Naive thymus-derived CD4-positive, alpha-beta T cell (primary cell): Measurements from ENCODE around the gene GSN. TPM values are rescaled to one million over a fixed set of nuclear protein-coding genes. Genes with fewer than 3 reads are reported as not detected.

Experiments used
- ATAC-seq: fragments of 150-1000 bp; cut with Tn5 transposase; 2 replicates; pipeline ENCODE4 v1.10.0; 2021; ENCODE audit warnings: mild to moderate bottlenecking, moderate library complexity
- CTCF ChIA-PET: fragments of 350-600 bp; sonication (Branson Sonifier 250); formaldehyde crosslinking; loops from one replicate; lab custom pipeline; 2021; ENCODE audit warnings: antibody characterized with exemption; lab: Charles Lee
- POLR2A ChIA-PET: fragments of 350-600 bp; sonication (Branson Sonifier 250); formaldehyde crosslinking; loops from one replicate; lab custom pipeline; 2021; ENCODE audit warnings: antibody characterized with exemption, inconsistent platforms; lab: Charles Lee
- DNase-seq, 9 donors: peaks; one replicate each; pipeline versions ENCODE4 v3.0.0 to v3.0.0-alpha.2; 2020 to 2022; ENCODE audit warnings: mixed read lengths in 1 of 9
- H3K27ac ChIP-seq: one replicate; pipeline ENCODE4 v1.7.0; 2013; ENCODE audit warnings: mild to moderate bottlenecking, low read depth, low read length, moderate library complexity
- H3K27me3 ChIP-seq, 2 donors: one replicate each; pipeline ENCODE4 v1.7.0; 2013; ENCODE audit warnings: low read length in 2 of 2, mild to moderate bottlenecking in 2 of 2, moderate library complexity in 2 of 2; ENCODE audit not compliant: control insufficient read depth in 2 of 2, insufficient read depth in 2 of 2
- H3K36me3 ChIP-seq, 3 experiments: 1 replicate in 2 of 3; 2 replicates in 1 of 3; pipeline ENCODE4 v1.7.0; 2013; ENCODE audit warnings: low read length in 3 of 3, mild to moderate bottlenecking in 3 of 3, moderate library complexity in 1 of 3; ENCODE audit not compliant: insufficient read depth in 3 of 3, control insufficient read depth in 2 of 3
- H3K4me1 ChIP-seq, 2 donors: one replicate each; pipeline ENCODE4 v1.7.0; 2013; ENCODE audit warnings: low read length in 2 of 2, mild to moderate bottlenecking in 2 of 2, moderate library complexity in 1 of 2; ENCODE audit not compliant: control insufficient read depth in 2 of 2, insufficient read depth in 2 of 2
- H3K4me3 ChIP-seq: 2 replicates; pipeline ENCODE4 v1.7.0; 2013; ENCODE audit warnings: mild to moderate bottlenecking, low read length
- H3K9me3 ChIP-seq, 3 experiments: 1 replicate in 2 of 3; 2 replicates in 1 of 3; pipeline ENCODE4 v1.7.0; 2013; ENCODE audit warnings: low read length in 3 of 3; ENCODE audit not compliant: control insufficient read depth in 2 of 3
- H3K27ac Mint-ChIP-seq, 9 donors: one replicate each; pipeline ENCODE4 v1.8.0; 2020 to 2022; ENCODE audit warnings: mixed read lengths in 9 of 9, mild to moderate bottlenecking in 8 of 9, moderate library complexity in 5 of 9, inconsistent platforms in 2 of 9
- H3K27me3 Mint-ChIP-seq, 5 donors: one replicate each; pipeline ENCODE4 v1.8.0; 2021 to 2022; ENCODE audit warnings: mixed read lengths in 5 of 5, mild to moderate bottlenecking in 1 of 5
- H3K36me3 Mint-ChIP-seq, 5 donors: one replicate each; pipeline ENCODE4 v1.8.0; 2020 to 2022; ENCODE audit warnings: mixed read lengths in 5 of 5, mild to moderate bottlenecking in 3 of 5, inconsistent platforms in 1 of 5
- H3K4me1 Mint-ChIP-seq, 7 donors: one replicate each; pipeline ENCODE4 v1.8.0; 2020 to 2022; ENCODE audit warnings: mixed read lengths in 7 of 7, mild to moderate bottlenecking in 3 of 7, inconsistent platforms in 1 of 7
- H3K4me3 Mint-ChIP-seq, 10 donors: one replicate each; pipeline ENCODE4 v1.8.0; 2020 to 2022; ENCODE audit warnings: mild to moderate bottlenecking in 10 of 10, mixed read lengths in 10 of 10, moderate library complexity in 6 of 10, inconsistent platforms in 2 of 10
- H3K9me3 Mint-ChIP-seq, 11 donors: one replicate each; pipeline ENCODE4 v1.8.0; 2020 to 2022; ENCODE audit warnings: mixed read lengths in 11 of 11, mild to moderate bottlenecking in 4 of 11, inconsistent platforms in 1 of 11, moderate library complexity in 1 of 11
- intact Hi-C, 2 donors: fragments of 100-400 bp; cut with micrococcal nuclease; formaldehyde crosslinking; loops; one replicate each; pipeline ENCODE4 v1.15.1; 2023
- polyA plus RNA-seq, 2 donors: library from polyadenylated mRNA; unstranded; fragments of 300-500 nt; fragmentation: Illumina TruSeq; gene quantifications; one replicate each; pipeline ENCODE4 v1.2.3, GENCODE V29; 2021
- total RNA-seq, 6 experiments: library from RNA in 5 of 6; stranded (reverse) in 5 of 6; gene quantifications; 1 replicate in 5 of 6; 2 replicates in 1 of 6; pipeline ENCODE4 v1.2.3 and lab custom pipeline; 2021 to 2026

Gene GSN
- total and polyA plus RNA-seq, 7 experiments from 2014 or later: 2.9 to 34.6 (median 6.4) TPM

- Histone ChIP-seq H3K4me1 (peaks cover 0 to 2% of the 10 kb centered on the region in 2 donors), H3K27ac (no peak overlapping the region), H3K27me3 (no peaks in the 10 kb centered on the region), H3K36me3 (no peaks in the 10 kb centered on the region), H3K9me3 (no peaks in the 10 kb centered on the region), H3K4me3 (no peak overlapping the region)
- Mint-ChIP-seq H3K4me1 (peaks cover 0 to 4% (median 2%) of the 10 kb centered on the region in 7 donors), H3K9me3 (no peaks in the 10 kb centered on the region), H3K4me3 (no peak overlapping the region), H3K36me3 (peaks cover 0 to 9% (median 4%) of the 10 kb centered on the region in 5 donors), H3K27ac (no peak overlapping the region), H3K27me3 (peaks cover 0 to 33% (median 5%) of the 10 kb centered on the region in 5 donors)
- ChIA-PET POLR2A (interaction anchor here (0.6 kb wide), 1 partner anchor 142 kb away, joined by 3 read pairs; no protein-coding TSS in a partner anchor), CTCF (interaction anchor here (1.2 kb wide), 1 partner anchor 49 kb away, joined by 4 read pairs; no protein-coding TSS in a partner anchor)
- no peak for DNase-seq
- ATAC-seq: no peak
- intact Hi-C loops: no loop called here
Measured at GRCh38 chr9:121262423-121262822, 5.5 kb upstream of the GSN start.

GRCh38 chr9:121262953-121263352 is 5.0 kb upstream of the GSN start:
- H3K36me3 Mint-ChIP-seq: peaks cover 0 to 9% (median 4%) of the 10 kb centered on the region in 5 donors

GRCh38 chr9:121266356-121266755 is 1.6 kb upstream of the GSN start:
- Histone ChIP-seq H3K27me3 (no peaks in the 10 kb centered on the region), H3K36me3 (no peaks in the 10 kb centered on the region), H3K4me1 (peaks cover 0 to 5% of the 10 kb centered on the region in 2 donors), H3K27ac (no peak overlapping the region), H3K9me3 (no peaks in the 10 kb centered on the region), H3K4me3 (no peak overlapping the region)
- DNase-seq (no peak), ATAC-seq (no peak)
- CTCF ChIA-PET: no interaction called here
- Mint-ChIP-seq H3K27ac (no peak overlapping the region), H3K27me3 (peaks cover 0 to 39% (median 9%) of the 10 kb centered on the region in 5 donors), H3K4me1 (peaks cover 6 to 23% (median 19%) of the 10 kb centered on the region in 7 donors), H3K4me3 (peak overlapping the region in 6 of 10 donors; percentile 1 to 67 (median 34)), H3K36me3 (peaks cover 0 to 5% (median 0%) of the 10 kb centered on the region in 5 donors), H3K9me3 (no peaks in the 10 kb centered on the region)
- intact Hi-C loops: no loop called here
- POLR2A ChIA-PET: no interaction called here

More at GRCh38 chr9:121262953-121263352, 5.0 kb upstream of the GSN start:
- ATAC-seq: no peak
- Histone ChIP-seq H3K36me3 (no peaks in the 10 kb centered on the region), H3K4me1 (peaks cover 0 to 5% of the 10 kb centered on the region in 2 donors), H3K4me3 (no peak overlapping the region), H3K27me3 (no peaks in the 10 kb centered on the region), H3K27ac (no peak overlapping the region), H3K9me3 (no peaks in the 10 kb centered on the region)
- H3K9me3 Mint-ChIP-seq: no peaks in the 10 kb centered on the region
- no peak overlapping the region for H3K4me3 Mint-ChIP-seq
- intact Hi-C loops: no loop called here
- no peak for DNase-seq
- peaks cover 3 to 7% (median 4%) of the 10 kb centered on the region in 7 donors for H3K4me1 Mint-ChIP-seq
- peaks cover 0 to 32% (median 3%) of the 10 kb centered on the region in 5 donors for H3K27me3 Mint-ChIP-seq
- POLR2A ChIA-PET: no interaction called here
- CTCF ChIA-PET: interaction anchor here (1.2 kb wide), 1 partner anchor 49 kb away, joined by 4 read pairs; no protein-coding TSS in a partner anchor
- H3K27ac Mint-ChIP-seq: no peak overlapping the region

- no peaks in the 10 kb centered on the region for H3K9me3 Mint-ChIP-seq
- ChIA-PET POLR2A (no interaction called here), CTCF (no interaction called here)
- Histone ChIP-seq H3K9me3 (no peaks in the 10 kb centered on the region), H3K27me3 (no peaks in the 10 kb centered on the region), H3K4me3 (peak overlapping the region; percentile 25), H3K36me3 (no peaks in the 10 kb centered on the region), H3K4me1 (peaks cover 0 to 5% of the 10 kb centered on the region in 2 donors), H3K27ac (no peak overlapping the region)
- intact Hi-C loops: no loop called here
- peaks cover 0 to 33% (median 9%) of the 10 kb centered on the region in 5 donors for H3K27me3 Mint-ChIP-seq
- peaks cover 6 to 27% (median 19%) of the 10 kb centered on the region in 7 donors for H3K4me1 Mint-ChIP-seq
- H3K27ac Mint-ChIP-seq: no peak overlapping the region
- DNase-seq (no peak), ATAC-seq (no peak)
- peak overlapping the region; percentile 1 to 86 (median 74) for H3K4me3 Mint-ChIP-seq
- H3K36me3 Mint-ChIP-seq: peaks cover 0 to 5% (median 0%) of the 10 kb centered on the region in 5 donors
Measured at GRCh38 chr9:121266906-121267650, 884 bp upstream of the GSN start.

GRCh38 chr9:121268598-121268850 is 562 bp downstream of the GSN start:
- intact Hi-C loops: no loop called here
- H3K4me1 Mint-ChIP-seq: peaks cover 6 to 28% (median 19%) of the 10 kb centered on the region in 7 donors
- CTCF ChIA-PET: interaction anchor here (0.8 kb wide), 1 partner anchor 10 kb away, joined by 3 read pairs; no protein-coding TSS in a partner anchor
- peak overlapping the region; percentile 36 for H3K4me3 ChIP-seq
- H3K4me1 ChIP-seq: peaks cover 0 to 5% of the 10 kb centered on the region in 2 donors
- H3K27me3 ChIP-seq: no peaks in the 10 kb centered on the region
- peaks cover 0 to 5% (median 0%) of the 10 kb centered on the region in 5 donors for H3K36me3 Mint-ChIP-seq
- H3K27ac ChIP-seq: no peak overlapping the region
- H3K27me3 Mint-ChIP-seq: peaks cover 0 to 33% (median 8%) of the 10 kb centered on the region in 5 donors
- no peaks in the 10 kb centered on the region for H3K36me3 ChIP-seq
- no peaks in the 10 kb centered on the region for H3K9me3 ChIP-seq
- H3K4me3 Mint-ChIP-seq: peak overlapping the region; percentile 70 to 86 (median 80)
- POLR2A ChIA-PET: interaction anchor here (1.2 kb wide), 1 partner anchor 50 kb away, joined by 3 read pairs; no protein-coding TSS in a partner anchor
- no peaks in the 10 kb centered on the region for H3K9me3 Mint-ChIP-seq
- H3K27ac Mint-ChIP-seq: peak overlapping the region in 2 of 9 donors; percentile 45 to 73
- DNase-seq (peak in 2 of 9 donors; percentile 2 to 8), ATAC-seq (peak; percentile 52)

- no peak overlapping the region for H3K27ac ChIP-seq
- Mint-ChIP-seq H3K27me3 (peaks cover 0 to 33% (median 8%) of the 10 kb centered on the region in 5 donors), H3K4me1 (peaks cover 6 to 28% (median 19%) of the 10 kb centered on the region in 7 donors), H3K27ac (peak overlapping the region in 3 of 9 donors; percentile 14 to 73 (median 45)), H3K9me3 (no peaks in the 10 kb centered on the region), H3K36me3 (peaks cover 0 to 5% (median 0%) of the 10 kb centered on the region in 5 donors), H3K4me3 (peak overlapping the region; percentile 58 to 86 (median 80))
- DNase-seq: no peak
- H3K9me3 ChIP-seq: no peaks in the 10 kb centered on the region
- no peaks in the 10 kb centered on the region for H3K36me3 ChIP-seq
- POLR2A ChIA-PET: interaction anchor here (1.2 kb wide), 1 partner anchor 50 kb away, joined by 3 read pairs; no protein-coding TSS in a partner anchor
- CTCF ChIA-PET: interaction anchor here (0.8 kb wide), 1 partner anchor 10 kb away, joined by 3 read pairs; no protein-coding TSS in a partner anchor
- no peaks in the 10 kb centered on the region for H3K27me3 ChIP-seq
- H3K4me3 ChIP-seq: peak overlapping the region; percentile 36
- ATAC-seq: peak; percentile 9
- intact Hi-C loops: no loop called here
- peaks cover 0 to 5% of the 10 kb centered on the region in 2 donors for H3K4me1 ChIP-seq
Measured at GRCh38 chr9:121268851-121269641, 1.1 kb downstream of the GSN start.
